Measurements from ENCODE around the gene SHISA5.

SHISA5 gene

DNA sequence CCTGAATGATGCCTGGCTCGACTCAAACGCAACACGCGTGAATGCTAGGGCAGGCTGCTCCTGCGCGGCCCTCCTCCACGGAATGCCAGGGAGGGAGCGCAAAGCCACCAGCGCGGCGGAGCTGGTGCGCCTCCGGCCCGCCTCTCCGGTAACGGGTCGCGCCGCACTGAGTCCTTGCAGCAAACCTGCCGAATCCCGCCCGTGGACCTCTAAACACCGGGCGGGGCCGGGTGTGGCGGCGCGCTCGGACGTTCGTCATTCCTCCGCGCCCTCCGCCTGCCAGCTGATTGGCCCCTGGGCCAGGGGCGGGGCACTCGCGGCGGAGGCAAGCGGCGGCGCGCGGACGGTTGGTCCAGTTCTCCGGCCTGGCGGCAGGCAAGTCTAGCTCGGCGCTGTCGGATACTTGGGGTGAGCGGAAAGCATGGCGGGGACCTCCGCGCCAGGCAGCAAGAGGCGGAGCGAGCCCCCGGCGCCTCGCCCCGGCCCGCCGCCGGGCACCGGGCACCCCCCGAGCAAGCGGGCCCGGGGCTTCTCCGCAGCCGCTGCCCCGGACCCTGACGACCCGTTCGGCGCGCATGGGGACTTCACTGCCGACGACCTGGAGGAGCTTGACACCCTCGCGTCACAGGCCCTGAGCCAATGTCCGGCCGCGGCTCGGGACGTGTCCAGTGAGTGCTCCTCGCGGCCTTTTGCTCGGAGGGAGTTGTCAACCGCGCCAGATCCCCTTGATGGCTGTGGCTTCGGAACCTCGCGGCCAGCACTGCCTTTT is 57.4 kb downstream of the SHISA5 start, which contains the start of gene ATRIP:
ATRIP (plus strand) TSS at position 313 of the 769 bp plus-strand sequence; CDS start at position 422, 109 bp downstream.
- no peak for DNase-seq

GRCh38 chr3:48446043-48446424 is 57.9 kb downstream of the SHISA5 start:
- DNase-seq: no peak

DNA sequence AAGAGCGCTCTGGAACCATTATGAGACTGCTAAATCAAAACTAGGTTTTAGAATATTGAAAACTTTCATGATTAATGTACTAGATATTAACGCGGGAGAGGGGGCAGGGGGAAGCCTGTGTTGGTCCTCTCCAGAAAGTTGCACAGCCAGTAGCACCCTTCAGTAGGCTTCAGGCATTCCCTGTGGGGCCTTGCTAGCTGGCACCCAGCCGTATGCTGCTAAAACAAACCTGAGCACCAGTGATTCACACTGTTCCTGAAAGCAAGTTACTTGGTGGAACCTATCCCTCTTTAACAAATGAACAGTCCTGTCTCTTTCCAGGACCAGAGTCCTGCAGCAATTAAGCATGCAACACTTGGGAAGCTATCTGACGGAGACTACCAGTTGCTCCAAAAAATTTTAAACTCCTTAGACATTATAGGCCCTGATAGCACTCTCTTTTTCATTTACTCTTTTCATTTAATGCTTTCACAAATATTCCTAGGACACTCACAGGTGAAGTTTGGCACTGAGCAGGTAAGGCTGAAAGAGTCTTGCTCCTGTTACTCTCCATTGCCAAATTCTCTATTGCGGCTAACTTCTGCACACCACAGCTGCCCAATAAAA is 58.6 kb downstream of the SHISA5 start:
- no peak for DNase-seq

- no peak for DNase-seq
Measured at GRCh38 chr3:48441940-48442339, 62.0 kb downstream of the SHISA5 start.

DNA sequence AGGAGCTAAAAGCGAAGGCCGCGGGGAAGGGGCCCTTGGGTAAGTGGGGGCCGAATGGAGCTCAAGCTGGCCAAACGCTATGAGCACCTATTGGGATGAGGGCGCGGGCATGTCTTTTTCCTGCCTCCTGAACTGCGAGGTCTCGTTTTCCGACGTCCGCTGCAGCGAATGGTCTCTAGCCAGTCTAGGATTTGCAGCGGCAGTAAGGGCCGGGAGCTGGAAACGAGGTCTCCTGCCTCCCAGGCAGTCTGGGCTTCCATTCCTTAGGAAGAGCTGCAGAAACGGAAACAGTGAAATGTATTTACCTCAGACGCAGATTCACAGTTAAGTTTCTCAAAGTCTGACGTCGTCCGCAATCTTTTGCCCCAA is 63.4 kb downstream of the SHISA5 start:
- no peak for DNase-seq

DNA sequence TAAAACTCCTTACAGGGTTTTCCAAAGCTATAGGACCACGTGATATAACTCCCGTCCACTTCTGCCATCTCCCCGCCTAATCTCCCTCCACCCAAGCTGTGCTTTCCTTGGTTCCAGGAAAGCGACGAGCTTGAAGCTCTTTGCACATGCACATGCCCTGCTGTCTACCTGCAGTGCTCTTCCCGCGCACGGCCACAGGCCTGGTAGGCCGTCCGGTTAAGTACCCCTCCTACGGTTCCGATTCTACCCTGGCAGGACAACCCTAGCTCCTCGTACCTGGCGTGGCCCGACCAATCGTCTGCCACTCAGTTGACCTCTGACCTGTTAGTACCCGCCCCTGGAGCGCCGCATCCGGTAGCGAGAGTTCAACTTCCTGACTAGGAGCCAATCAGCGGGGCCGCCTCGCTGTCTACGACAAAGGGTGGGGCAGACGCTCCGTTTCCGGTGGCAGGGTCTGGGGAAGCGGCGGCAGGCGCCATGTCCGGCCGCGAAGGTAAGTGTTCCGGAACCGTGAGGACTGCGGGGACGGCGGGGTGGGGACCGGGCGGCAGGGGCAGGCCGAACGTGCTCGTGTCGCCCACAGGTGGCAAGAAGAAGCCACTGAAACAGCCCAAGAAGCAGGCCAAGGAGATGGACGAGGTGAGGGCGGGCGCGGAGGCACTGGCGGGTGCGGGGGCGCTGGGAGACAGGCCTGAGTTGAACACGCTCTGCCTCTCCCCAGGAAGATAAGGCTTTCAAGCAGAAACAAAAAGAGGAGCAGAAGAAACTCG is 64.0 kb downstream of the SHISA5 start, which contains the start of the genes CCDC51 and TMA7:
CCDC51 (minus strand) TSS at position 300 of the 770 bp plus-strand sequence. CDS start 4,991 bp downstream, outside the sequence.
TMA7 (plus strand) TSS at position 438 of the 770 bp plus-strand sequence; CDS start at position 478, 40 bp downstream.
- DNase-seq: peak; percentile 57

- DNase-seq: no peak
Measured at GRCh38 chr3:48437812-48438211, 66.2 kb downstream of the SHISA5 start.

DNA sequence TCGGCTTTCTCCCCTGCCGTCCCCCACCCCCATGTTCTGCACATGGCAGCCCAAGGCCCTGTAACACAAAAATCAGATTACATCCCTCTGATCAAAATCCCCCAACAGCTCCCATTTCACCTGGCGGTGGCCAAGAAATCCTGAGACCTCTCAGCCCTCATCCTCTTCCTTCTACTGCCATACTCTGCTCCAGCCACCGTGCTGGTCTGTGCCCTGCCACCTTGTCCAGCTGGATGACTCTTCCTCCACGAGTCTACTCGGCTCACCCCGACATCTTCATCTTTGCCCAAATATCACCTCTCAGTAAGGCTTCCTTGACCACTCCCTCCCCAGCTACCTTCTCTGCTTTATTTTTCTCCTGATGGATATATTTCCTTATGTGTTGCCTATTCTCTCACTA is 67.1 kb downstream of the SHISA5 start:
- DNase-seq: no peak

GRCh38 chr3:48436477-48436787 is 67.5 kb downstream of the SHISA5 start:
- no peak for DNase-seq

DNA sequence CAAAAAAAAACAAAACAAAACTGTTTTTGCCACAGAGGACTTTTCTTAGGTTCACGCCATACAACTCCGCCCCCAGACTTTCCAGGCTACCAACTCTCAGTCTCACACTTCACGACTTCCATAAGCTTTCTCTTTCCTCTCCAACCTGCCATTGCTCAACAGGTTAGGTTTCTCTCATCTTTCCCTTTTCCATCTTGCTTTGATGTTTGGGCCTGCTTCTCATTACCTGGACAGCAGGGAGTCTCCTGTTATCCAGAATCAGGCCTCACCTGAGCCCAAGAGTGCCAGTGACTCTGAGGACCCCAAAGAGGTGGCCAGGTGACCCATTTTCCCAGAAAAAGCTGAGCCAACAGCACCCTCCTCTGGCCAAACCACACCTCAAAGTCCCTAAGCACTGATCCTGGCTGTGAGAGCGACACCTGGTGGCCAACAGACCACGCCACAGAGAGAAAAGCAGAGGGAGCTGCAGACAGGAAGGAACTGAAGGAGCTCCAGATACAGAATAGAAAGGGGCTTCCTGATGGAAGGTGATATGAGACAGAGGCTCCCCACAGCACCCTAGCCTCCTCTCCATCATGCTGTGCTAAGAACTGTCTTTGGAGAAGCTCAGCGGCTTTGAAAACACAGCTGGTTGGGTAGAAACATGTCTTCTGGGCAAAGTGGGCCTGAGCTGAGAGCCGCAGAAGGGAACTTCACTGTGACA is 68.0 kb downstream of the SHISA5 start:
- no peak for DNase-seq

GRCh38 chr3:48435223-48435595 is 68.8 kb downstream of the SHISA5 start:
- DNase-seq: no peak

- no peak for DNase-seq
Measured at GRCh38 chr3:48434591-48435222, 69.3 kb downstream of the SHISA5 start.

DNA sequence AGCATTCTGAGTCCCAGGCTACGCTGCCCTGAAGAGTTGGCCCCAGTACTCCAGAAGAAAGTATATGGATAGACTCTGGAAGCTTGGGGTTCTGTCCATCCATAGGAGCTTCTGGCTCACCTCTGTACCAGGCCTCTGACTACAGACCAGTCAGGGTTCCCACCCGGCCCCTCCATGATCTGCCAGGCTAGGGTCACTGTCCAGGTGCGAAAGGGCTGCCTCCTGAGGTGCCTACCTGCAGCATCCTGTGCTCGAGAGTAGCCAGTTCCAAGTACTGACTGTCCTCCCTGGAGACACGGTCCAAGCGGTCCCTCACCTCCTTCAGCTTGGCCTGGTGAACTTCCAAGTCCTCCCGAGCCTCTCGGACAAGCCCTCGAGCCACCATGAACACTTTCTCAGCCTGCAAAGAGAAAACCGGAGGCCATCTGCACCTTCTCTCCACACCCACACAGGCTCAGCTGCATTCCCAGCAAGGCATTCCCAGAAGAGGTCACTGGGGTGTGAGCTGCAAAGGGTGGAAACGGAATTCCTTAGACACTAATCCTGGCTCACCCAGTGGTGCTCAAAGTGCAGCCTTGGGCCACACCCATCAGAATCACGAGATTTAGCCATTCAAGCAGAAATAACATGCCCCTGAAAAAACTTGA is 70.4 kb downstream of the SHISA5 start:
- no peak for DNase-seq

DNA sequence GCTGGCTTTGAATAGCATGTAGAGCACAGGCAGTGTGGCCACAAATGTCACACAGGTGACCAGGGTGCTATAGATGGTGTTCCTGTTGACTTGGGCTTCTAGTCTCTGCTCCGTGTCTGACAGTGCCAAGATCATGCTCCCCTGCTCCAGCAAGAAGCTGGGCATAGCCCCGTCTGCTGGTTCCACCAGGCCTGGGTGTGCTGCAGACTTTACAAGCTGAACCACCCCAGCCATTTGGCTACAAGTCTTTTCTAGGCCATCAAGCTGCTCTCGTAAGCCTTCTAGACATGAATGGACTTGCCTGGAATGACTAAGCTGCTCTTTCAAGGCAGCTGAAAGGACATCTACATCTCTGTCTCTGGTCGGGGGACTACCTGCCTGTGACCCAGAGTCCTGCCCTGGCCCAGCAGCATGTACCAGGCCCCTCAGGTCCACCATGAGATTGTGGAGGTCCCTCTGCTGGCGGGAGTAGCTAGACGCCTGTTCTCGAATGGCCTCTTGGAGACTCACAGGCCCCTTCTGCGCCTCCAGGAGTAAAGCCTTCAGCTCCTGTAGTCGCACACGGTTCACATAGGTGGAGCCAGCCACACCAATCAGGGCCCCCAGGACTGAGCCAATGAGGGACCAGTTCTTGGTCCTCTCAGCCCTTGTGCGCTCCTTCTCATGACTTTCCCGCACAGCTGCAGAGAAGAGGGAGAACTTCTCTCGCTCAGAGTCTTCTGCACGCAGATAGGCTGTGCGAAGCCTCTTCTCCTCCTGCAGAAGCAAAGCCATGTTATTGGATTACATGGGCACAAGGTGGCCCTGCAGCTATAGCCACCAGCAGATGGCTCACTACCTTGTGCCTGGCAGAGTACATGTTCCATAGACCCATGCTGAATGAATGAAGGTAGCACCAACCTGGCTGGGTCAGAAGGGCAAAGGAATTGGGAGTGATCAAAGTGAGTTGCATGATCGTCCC is 71.3 kb downstream of the SHISA5 start:
- no peak for DNase-seq

- no peak for DNase-seq
Measured at GRCh38 chr3:48431224-48432029, 72.5 kb downstream of the SHISA5 start.

DNA sequence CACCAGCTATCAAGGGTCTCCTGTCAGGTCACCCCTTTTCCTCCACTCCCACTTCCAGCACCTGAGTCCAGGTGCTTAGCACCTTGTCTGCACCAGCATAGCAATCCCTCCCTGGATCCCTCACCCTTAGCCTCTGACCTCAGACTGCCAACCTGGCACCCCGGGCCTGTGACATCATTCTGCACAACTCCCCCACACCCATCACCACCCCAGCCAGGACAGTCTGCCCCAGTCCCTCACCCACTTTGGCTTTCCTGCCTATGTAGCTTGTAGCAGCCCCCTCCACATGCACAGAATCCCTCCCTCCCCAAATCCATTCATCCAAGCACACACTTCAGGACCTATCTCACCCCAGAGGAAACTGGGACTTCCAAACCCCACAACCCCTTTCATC is 73.3 kb downstream of the SHISA5 start:
- DNase-seq: no peak

- no peak for DNase-seq
Measured at GRCh38 chr3:48429960-48430707, 73.8 kb downstream of the SHISA5 start, which contains the start of gene PLXNB1. TSS of gene PLXNB1 (minus strand) at chr3:48430086. CDS start at chr3:48424611, 5,475 bp downstream.

GRCh38 chr3:48429317-48429959 is 74.5 kb downstream of the SHISA5 start:
- DNase-seq: no peak

Data from NCI-H1694 (cell line).